Ectodermal cell (in vitro differentiated cells): Measurements from ENCODE around the gene ATRN.

Experiments
- H3K27ac ChIP-seq: 2 replicates; pipeline ENCODE4 v1.7.0; 2013; ENCODE audit warnings: mild to moderate bottlenecking, low read depth, low read length; ENCODE audit not compliant: insufficient read depth, poor library complexity, severe bottlenecking
- H3K27me3 ChIP-seq: 2 replicates; pipeline ENCODE4 v1.7.0; 2013; ENCODE audit warnings: mild to moderate bottlenecking, low read length; ENCODE audit not compliant: insufficient read depth, control insufficient read depth, poor library complexity, severe bottlenecking
- H3K36me3 ChIP-seq: one replicate; pipeline ENCODE4 v1.7.0; 2013; ENCODE audit warnings: low read length; ENCODE audit not compliant: control insufficient read depth, insufficient read depth
- H3K4me1 ChIP-seq: one replicate; pipeline ENCODE4 v1.7.0; 2013; ENCODE audit warnings: low read length; ENCODE audit not compliant: control insufficient read depth, insufficient read depth
- H3K4me3 ChIP-seq: 2 replicates; pipeline ENCODE4 v1.7.0; 2013; ENCODE audit warnings: low read depth, low read length, control low read depth; ENCODE audit not compliant: insufficient read depth
- H3K9me3 ChIP-seq: 2 replicates; pipeline ENCODE4 v1.7.0; 2013; ENCODE audit warnings: mild to moderate bottlenecking, low read length, moderate library complexity; ENCODE audit not compliant: control insufficient read depth
- WGBS, 2 experiments: methylation state at CpG; one replicate each; pipeline ENCODE4 v1.1.7; 2013; ENCODE audit warnings: missing lambda C conversion rate in 2 of 2; 5-methylcytosine and 5-hydroxymethylcytosine counted together

Gene ATRN

DNA sequence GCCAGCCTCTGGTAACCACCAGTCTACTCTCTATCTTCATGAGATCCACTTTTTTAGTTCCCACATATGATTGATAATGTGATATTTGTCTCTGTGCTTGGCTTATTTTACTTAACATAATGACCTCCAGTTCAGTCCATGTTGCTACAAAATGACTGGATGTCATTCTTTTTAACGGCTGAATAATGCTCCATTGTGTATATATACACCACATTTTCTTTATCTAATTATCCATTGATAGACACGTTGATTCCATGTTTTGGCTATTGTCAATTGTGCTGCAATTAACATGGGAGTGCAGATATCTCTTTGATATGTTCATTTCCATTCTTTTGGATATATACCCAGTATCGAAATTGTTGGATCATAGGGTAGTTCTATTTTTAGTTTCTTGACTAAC lies 89.3 kb downstream of the ATRN start:
- Histone ChIP-seq H3K27me3 (no peaks in the 10 kb centered on the region), H3K4me1 (no peaks in the 10 kb centered on the region), H3K27ac (no peak overlapping the region), H3K4me3 (no peak overlapping the region), H3K9me3 (no peaks in the 10 kb centered on the region), H3K36me3 (no peaks in the 10 kb centered on the region)
- 93 to 96% methylated on average over 3 of the region's 3 CpGs for WGBS, 2 experiments

DNA sequence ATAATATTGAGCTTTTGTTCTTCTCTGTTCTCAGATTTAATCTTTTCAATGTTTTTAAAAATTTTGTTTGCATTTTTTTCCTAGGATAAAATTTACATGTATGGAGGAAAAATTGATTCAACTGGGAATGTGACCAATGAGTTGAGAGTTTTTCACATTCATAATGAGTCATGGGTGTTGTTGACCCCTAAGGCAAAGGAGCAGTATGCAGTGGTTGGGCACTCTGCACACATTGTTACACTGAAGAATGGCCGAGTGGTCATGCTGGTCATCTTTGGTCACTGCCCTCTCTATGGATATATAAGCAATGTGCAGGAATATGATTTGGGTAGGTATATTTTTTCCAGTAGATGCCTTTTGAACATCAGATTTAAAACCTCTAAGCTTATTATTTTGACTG lies 89.8 kb downstream of the ATRN start:
- no peak overlapping the region for H3K27ac ChIP-seq
- H3K9me3 ChIP-seq, result no peaks in the 10 kb centered on the region
- 94 to 97% methylated on average over 1 of the region's 1 CpG for WGBS, 2 experiments
- no peaks in the 10 kb centered on the region for H3K36me3 ChIP-seq
- no peaks in the 10 kb centered on the region for H3K4me1 ChIP-seq
- no peaks in the 10 kb centered on the region for H3K27me3 ChIP-seq
- no peak overlapping the region for H3K4me3 ChIP-seq

DNA sequence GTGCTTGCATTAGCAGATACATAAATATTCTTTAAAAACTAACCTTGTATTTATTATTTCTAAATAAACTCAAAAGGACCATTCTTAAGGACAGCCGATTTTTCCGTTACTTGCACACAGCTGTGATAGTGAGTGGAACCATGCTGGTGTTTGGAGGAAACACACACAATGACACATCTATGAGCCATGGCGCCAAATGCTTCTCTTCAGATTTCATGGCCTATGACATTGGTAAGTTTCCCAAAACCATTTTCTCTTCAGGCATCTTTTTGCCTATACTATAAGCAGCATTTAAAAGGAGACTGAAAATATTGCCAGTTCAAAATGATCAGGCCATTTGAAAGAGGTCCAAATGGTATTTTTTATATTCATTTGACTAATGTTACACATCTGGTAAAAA lies 92.3 kb downstream of the ATRN start:
- Histone ChIP-seq H3K27ac (no peak overlapping the region), H3K4me3 (no peak overlapping the region), H3K4me1 (no peaks in the 10 kb centered on the region), H3K36me3 (no peaks in the 10 kb centered on the region), H3K27me3 (no peaks in the 10 kb centered on the region), H3K9me3 (no peaks in the 10 kb centered on the region)
- 96 to 97% methylated on average over 3 of the region's 3 CpGs for WGBS, 2 experiments

DNA sequence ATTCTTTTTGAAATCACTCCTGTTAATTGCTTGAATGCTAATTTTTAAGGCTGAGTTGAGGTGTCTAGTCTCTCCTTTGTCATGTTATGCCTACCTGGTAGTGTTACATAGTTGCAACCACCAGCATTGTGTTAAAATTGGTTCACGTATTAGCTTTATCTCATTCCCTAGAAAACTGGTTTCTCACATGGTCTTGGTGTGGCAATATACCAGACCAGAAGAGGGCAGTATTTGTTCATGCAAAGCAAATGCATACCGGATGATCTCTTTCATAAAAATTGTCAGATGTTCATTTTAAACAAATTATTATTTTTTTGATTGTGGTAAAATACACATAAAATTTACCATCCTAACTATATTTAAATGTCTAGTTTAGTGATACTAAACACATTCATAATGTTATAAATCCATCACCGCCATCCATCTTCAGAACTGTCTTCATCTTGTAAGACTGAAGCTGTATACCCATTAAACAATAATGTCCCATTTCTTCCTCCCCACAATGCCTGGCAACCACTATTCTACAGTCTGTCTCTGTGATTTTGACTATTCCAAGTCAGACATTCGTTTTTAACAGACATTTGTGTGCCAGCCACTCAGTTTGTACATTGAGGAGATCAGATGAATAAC lies 92.8 kb downstream of the ATRN start:
- H3K4me1 ChIP-seq, result no peaks in the 10 kb centered on the region
- H3K36me3 ChIP-seq, result no peaks in the 10 kb centered on the region
- no peak overlapping the region for H3K4me3 ChIP-seq
- WGBS, 2 experiments, result 74 to 82% methylated on average over 3 to 4 of the region's 4 CpGs
- no peaks in the 10 kb centered on the region for H3K27me3 ChIP-seq
- no peaks in the 10 kb centered on the region for H3K9me3 ChIP-seq
- H3K27ac ChIP-seq, result no peak overlapping the region

DNA sequence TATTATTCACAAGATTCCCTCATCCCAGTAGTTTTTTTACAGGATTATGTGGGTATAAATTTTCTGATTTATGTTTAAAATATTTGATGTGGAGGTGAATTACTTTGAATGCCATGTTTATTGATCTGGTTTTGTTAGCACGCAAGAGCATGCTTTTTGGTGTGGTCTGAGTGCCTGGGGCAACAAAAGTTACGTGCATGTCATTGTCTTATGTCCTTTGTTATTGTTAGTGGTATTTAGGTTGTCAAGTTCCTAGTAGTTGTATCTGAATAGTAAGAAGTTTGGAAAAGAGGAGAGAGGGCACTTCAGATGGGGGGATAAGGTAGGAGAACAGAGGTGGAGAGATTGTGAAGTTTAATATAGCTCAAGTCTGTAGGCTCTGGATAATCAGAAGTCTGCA lies 95.0 kb downstream of the ATRN start:
- no peaks in the 10 kb centered on the region for H3K9me3 ChIP-seq
- H3K36me3 ChIP-seq, result no peaks in the 10 kb centered on the region
- no peak overlapping the region for H3K4me3 ChIP-seq
- WGBS, 2 experiments, result 68 to 73% methylated on average over 2 of the region's 2 CpGs
- H3K27ac ChIP-seq, result no peak overlapping the region
- H3K27me3 ChIP-seq, result no peaks in the 10 kb centered on the region
- no peaks in the 10 kb centered on the region for H3K4me1 ChIP-seq

DNA sequence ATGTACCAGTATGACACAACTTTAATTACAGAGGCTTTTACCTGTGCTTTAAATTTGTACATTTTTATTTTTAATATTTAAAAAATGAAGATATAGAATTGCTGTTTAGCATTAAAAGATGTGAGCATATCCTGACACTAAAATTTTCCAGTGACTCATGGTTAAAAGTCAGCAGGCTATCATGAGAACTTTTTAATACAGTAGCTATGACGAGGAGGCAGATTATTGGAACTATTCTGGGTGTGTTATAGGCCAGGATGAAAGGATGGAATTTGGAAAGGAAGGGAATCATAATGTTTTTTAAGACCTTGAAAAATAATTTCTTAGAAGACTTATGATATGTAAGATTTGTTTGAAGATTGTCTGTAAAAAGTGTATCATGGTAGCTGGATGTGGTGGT lies 101.3 kb downstream of the ATRN start:
- H3K36me3 ChIP-seq, result peaks cover 4% of the 10 kb centered on the region
- H3K4me1 ChIP-seq, result no peaks in the 10 kb centered on the region
- no peaks in the 10 kb centered on the region for H3K27me3 ChIP-seq
- H3K9me3 ChIP-seq, result no peaks in the 10 kb centered on the region
- WGBS, 2 experiments, result 89 to 100% methylated on average over 1 of the region's 1 CpG
- H3K4me3 ChIP-seq, result no peak overlapping the region
- H3K27ac ChIP-seq, result no peak overlapping the region

DNA sequence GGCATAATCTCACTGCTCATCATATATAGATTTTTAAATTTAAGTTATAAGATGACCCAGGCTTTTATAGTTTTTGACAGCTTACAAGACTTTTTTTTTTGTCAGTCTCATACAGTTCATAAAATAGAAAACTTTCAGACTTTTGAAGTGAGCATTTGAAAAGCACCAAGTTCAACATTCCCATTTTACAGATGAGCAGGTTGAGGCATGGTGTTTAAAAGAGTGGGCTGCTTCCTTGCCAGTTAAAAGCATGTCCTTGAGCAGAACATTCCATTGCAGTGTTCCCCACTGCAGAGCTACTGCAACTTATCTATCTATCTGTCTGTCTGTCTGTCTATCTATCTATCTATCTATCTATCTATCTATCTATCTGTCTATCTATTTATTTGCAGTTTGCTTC lies 105.5 kb downstream of the ATRN start:
- no peaks in the 10 kb centered on the region for H3K9me3 ChIP-seq
- no peak overlapping the region for H3K4me3 ChIP-seq
- H3K4me1 ChIP-seq, result no peaks in the 10 kb centered on the region
- no peak overlapping the region for H3K27ac ChIP-seq
- peaks cover 6% of the 10 kb centered on the region for H3K36me3 ChIP-seq
- no peaks in the 10 kb centered on the region for H3K27me3 ChIP-seq

DNA sequence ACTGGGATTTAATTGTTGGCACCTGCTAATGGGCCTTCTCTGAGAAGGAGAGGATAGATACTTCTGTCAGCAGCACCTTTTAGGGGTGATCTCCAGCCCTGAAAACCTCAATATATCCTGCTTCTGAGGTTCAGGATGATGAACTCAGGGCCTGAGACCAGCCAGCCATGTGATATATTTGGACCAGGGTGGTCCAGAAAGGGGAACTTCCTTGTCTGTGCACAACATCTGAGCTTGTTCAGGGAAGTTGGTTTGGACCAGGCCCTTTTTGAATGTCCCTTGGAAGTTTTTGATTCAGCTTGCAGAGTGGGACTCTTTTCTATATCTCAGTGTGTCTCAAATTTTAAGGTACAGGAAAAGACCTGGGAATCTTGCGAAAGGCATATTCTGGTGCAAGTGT lies 106.5 kb downstream of the ATRN start:
- H3K27ac ChIP-seq, result no peak overlapping the region
- 96 to 100% methylated on average over 1 of the region's 1 CpG for WGBS, 2 experiments
- no peaks in the 10 kb centered on the region for H3K4me1 ChIP-seq
- peaks cover 6% of the 10 kb centered on the region for H3K36me3 ChIP-seq
- H3K27me3 ChIP-seq, result no peaks in the 10 kb centered on the region
- no peaks in the 10 kb centered on the region for H3K9me3 ChIP-seq
- no peak overlapping the region for H3K4me3 ChIP-seq

DNA sequence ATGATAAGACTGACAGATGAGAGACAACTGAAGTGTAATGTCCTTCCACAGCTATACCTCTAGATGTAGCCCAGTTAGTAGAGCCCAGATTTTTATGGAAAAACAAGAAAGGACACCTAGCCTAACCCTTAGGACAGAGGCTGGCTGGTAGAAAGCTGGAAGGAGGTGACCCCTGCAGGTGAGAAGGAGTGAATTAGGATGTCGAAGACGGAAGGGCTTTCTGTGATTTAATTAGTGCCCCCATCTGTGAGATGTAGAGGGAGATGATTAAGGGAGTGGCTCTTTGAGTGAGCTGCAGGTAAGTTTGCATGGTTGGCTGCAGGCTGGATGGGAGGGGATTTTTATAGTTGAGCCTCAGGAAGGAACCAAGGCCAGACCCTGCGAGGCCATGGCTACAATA lies 109.6 kb downstream of the ATRN start:
- Histone ChIP-seq H3K27ac (no peak overlapping the region), H3K36me3 (peaks cover 15% of the 10 kb centered on the region), H3K4me3 (no peak overlapping the region), H3K9me3 (no peaks in the 10 kb centered on the region), H3K27me3 (no peaks in the 10 kb centered on the region), H3K4me1 (no peaks in the 10 kb centered on the region)
- 81 to 82% methylated on average over 3 of the region's 3 CpGs for WGBS, 2 experiments

DNA sequence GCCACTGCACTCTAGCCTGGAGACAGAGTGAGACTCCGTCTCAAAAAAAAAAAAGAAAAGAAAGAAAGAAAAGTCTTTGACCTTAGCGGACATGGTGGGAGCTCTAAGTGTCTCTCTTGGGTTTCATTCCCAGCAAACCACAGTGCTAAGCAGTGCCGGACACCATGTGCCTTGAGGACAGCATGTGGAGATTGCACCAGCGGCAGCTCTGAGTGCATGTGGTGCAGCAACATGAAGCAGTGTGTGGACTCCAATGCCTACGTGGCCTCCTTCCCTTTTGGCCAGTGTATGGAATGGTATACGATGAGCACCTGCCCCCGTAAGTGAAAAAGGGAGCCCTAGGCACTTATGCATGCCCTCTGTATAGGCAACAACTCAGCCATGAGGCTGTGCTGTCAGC lies 112.9 kb downstream of the ATRN start:
- Histone ChIP-seq H3K27me3 (no peaks in the 10 kb centered on the region), H3K9me3 (no peaks in the 10 kb centered on the region), H3K36me3 (peaks cover 9% of the 10 kb centered on the region), H3K4me1 (no peaks in the 10 kb centered on the region), H3K27ac (no peak overlapping the region), H3K4me3 (no peak overlapping the region)
- WGBS, 2 experiments, result 83 to 84% methylated on average over 7 of the region's 7 CpGs

DNA sequence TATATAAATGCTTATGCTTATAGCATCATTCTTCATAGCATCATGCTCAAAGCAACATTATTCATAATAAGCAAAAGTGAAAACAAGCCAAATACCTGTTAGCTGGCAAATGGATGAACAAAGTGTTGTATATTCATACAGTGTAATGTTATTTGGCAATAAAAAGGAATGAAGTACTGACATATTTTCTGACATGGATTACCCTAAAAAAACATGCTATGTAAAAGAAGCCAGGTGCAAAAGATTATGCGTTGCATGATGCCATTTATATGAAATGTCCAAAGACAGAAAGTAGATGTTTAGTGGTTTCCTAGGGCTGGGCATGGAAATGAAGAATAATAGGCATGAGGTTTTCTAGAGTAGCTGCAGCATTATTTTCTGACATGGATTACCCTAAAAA lies 115.3 kb downstream of the ATRN start:
- Histone ChIP-seq H3K36me3 (peaks cover 9% of the 10 kb centered on the region), H3K27ac (no peak overlapping the region), H3K9me3 (no peaks in the 10 kb centered on the region), H3K4me3 (no peak overlapping the region), H3K27me3 (no peaks in the 10 kb centered on the region), H3K4me1 (no peaks in the 10 kb centered on the region)
- 98 to 100% methylated on average over 1 of the region's 1 CpG for WGBS, 2 experiments
